ENCODE results near the gene BAG2.

BAG2 gene

GRCh38 chr6:57221191-57221935 is 49.2 kb downstream of the BAG2 start:
- peak; percentile 6 to 53 for DNase-seq (ENCODE audit: low read depth in 2 of 2)

DNA sequence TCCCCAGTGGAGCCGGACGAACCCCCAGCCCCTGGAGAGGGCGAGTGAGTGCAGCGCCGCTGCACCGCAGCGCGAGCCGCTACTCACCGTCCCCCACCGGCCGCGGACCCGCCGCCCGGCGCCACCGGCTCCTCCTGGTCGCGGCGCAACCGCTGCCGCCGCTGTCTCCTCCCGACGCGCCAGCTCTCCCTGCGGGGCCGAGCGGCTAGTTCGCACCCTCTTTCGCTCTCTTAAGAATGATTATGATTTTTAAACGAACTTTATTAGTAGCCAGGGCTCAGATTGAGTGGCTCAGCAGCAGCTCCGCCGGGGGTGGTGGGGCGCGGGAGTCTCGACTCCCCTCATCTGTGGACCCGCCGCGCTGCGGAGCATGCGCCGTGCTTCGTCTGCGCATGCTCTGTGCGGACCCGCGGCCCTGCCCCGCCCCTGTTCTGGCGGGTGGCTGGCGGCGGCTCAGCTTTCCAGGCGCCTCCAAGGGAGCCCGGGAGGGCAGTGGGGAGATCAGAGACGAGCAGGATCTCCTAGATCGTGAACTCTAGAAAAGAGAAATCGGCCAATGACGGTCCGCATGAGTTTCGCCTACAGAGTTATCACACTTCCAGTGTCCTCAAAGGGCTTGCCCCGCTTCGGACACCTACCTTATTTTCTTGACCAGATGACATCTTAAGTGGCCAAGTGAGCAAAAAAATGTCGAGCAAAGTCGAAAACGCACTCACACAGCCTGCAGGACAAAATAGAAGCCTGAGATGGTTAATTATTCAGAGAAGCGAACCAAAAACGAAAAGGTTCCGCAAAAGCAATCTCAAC is 50.0 kb downstream of the BAG2 start, which contains the start of gene RAB23:
TSS of gene RAB23 (minus strand) at position 372 of the 807 bp plus-strand sequence. CDS start 11,927 bp downstream, outside the sequence.
- peak; percentile 71 to 74 for DNase-seq (ENCODE audit: low read depth in 2 of 2)

DNA sequence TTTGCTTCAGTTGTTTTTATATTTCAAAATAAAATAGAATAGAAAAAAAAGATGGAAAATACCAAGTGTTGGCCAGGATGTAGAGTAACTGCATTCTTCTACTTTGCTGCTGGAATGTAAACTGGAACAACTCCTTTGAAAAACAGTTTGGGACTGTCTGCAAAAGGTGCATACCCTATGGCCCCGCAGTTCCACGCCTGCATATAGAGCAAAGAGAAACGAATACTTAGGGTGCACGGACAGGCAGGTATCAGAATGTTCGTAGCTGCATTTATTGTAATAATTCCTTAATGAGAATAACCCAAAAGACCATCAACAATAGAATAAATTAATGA is 50.6 kb downstream of the BAG2 start:
- no peak for DNase-seq (ENCODE audit: low read depth in 2 of 2)

DNA sequence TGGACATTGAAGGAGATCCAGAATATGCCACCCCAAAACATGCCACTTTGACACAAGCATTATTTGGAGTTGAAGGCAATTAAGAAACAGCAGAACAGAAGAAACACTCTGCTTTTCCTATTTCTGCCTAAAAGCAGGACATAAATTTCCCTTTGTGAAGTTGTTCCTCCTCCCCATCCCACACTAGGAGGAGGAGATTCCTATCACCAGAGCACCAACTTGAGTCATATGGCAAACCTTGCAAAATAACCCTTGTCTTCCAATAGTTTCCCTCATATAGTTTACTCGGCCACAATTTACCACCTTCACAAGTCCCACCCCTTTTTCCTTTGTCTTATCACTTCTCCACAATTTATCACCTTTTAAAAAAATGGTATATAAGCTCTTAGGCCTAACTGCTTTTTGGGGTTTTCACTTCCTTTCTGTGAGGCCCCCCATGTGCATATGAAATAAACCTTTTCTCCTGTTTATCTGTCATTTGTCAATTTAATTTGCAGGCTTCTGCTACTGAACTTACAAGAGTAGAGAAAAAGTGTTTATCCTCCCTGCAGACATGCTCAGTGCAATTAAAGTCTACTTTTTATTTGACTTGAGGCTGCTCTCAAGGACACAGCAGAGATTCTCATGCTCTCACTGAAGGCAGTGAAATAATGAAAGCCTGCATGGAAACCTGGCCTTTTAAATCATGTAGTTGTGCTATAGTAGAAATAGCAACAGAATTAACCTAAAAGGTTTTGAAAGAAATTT is 52.8 kb downstream of the BAG2 start:
- DNase-seq (ENCODE audit: low read depth in 2 of 2): no peak

GRCh38 chr6:57226221-57226620 is 54.1 kb downstream of the BAG2 start:
- no peak for DNase-seq (ENCODE audit: low read depth in 2 of 2)

All from stimulated activated CD4-positive, alpha-beta T cell treated with anti-CD3 and anti-CD28 coated beads, Interleukin-12 subunit alpha, Interleukin-12 subunit beta, amount 100 ng/mL, for 24 hours (primary cell).